NCI-H1417 (cell line): ENCODE data around the gene FBXO40.

Experiments
- DNase-seq, 3 experiments: peaks; one replicate each; lab custom pipeline; 2025; lab: John Stamatoyannopoulos, UW

FBXO40 gene

DNA sequence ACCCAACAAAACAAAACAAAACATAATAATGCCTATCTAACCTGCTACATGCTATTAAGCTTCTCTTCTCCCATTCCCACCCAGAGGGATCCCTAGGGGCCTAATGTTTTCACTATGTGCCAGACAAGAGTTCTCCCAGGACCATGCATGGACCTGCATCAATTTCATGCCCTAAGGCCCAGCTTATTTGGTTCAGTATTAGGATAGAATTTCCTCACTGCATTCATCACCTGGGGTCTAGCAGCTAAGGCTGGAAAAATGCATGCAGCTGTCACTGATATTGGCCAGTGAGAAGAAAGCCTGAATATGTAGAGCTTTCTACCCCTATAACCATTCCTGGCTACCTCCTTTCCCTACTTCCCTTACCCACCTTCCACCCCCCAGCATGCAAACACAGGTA, 69.6 kb downstream of the FBXO40 start:
- DNase-seq, result no peak

DNA sequence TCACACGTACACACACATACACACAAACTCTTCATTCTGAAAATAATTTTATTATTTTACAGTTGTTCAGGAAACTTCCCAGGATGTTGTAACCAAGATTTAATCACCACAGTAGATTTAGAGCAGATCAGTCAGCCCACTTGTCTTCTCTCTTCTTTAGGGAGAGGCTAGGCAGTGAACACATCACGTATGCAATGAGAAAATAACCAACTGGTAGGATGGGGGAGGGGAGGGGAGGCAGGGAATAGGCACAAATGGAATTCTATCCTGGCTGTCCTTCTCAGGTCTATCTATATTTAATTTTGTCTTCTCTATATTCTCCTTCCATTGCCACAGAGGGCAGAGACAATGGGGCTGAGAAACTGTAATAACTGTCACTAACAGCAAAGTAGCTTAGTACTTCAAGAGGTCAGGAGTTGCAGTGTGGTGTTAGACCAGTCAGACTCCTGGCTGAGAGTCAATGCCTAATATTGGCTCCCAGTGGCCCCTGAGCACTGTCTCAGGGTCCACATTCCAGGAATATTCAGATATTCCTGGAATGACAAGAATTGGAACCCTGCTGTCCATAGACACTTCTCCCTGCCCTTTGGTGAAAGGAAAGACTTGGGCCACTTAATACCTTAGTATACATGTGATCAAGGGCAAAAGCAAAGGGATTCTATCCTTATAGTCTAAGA, 70.1 kb downstream of the FBXO40 start:
- DNase-seq, result no peak

DNA sequence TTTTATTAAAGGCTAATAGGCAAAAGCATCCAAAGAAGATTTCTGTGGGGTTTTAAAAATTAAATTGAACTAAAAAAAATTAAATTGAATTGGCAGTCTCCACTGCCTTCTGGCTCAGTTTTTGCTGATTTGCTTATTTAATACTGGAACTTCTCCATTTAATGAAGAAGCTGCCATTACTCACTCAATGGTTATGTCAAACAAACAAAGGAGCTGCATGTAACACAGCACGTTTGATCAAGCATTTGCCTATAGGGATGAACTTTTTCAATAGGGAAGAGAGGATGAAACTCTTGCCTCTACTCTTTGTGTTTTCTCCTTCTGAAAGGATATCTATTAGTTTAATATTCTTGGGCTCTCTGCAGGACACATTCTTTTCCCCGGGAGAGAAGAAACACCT, 72.3 kb downstream of the FBXO40 start:
- no peak for DNase-seq

DNA sequence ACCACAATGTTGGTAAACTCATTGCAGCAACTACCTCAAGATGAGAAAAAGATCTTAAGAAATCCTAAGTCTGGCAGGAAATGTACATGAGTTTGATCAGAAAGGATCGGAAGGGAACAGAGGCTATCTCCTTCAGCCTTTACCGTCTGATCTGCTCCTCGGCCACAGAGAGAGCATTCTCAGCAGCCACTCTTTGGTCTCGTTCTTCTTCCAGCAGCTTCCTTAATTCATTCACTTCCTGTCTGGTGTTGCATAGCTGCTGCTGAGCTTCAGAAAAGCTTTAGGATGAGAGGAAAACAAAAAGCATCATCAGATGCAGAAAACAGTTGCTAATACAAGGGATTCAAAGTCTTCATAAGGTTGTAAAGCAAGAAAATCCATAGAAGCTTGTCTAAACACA, 74.2 kb downstream of the FBXO40 start:
- no peak for DNase-seq

DNA sequence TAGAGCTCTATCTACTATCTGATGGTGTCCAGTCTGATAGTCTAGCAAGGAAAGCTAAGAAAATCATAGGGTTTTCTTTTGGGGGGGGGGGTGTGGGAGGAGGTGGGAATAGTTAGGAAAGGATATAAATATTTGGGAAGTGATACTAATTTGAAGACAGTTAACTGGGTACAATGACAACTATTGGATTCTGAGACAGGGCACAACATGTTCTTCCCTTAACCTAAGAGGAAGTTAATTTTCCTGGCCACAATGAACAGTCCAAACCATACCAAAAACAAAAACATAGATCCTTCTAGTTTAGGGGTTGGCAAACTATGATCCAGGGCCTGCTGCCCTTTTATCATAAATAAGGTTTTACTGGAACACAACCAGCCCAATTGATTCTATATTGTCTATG, 77.5 kb downstream of the FBXO40 start:
- DNase-seq, result no peak

DNA sequence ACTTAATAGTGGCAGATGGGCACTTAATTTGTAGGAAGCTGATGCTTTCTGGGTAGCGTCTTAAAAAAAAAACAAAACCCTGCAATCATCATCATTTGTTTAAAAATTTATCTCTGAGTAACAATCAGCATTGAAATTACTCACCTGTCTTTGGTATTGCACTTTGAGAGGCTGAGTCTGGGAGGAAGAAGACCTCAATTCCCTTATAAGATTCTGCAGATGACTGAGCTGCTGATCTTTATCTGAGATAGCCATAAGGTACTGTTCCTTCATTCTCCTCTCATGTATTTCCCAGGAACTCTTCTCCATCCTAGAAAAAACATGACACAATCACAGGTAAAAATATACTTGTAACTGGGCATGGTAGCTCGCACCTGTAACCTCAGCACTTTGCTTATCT, 84.0 kb downstream of the FBXO40 start:
- DNase-seq, result no peak
